IPS-NIHi7 (cell line): ENCODE measurements around the gene PEX14.

Experiments
- DNase-seq: peaks from one replicate; pipeline ENCODE4 v3.0.0; 2012; ENCODE audit warnings: mixed read lengths; ENCODE audit errors: extremely low spot score

PEX14 gene

DNA sequence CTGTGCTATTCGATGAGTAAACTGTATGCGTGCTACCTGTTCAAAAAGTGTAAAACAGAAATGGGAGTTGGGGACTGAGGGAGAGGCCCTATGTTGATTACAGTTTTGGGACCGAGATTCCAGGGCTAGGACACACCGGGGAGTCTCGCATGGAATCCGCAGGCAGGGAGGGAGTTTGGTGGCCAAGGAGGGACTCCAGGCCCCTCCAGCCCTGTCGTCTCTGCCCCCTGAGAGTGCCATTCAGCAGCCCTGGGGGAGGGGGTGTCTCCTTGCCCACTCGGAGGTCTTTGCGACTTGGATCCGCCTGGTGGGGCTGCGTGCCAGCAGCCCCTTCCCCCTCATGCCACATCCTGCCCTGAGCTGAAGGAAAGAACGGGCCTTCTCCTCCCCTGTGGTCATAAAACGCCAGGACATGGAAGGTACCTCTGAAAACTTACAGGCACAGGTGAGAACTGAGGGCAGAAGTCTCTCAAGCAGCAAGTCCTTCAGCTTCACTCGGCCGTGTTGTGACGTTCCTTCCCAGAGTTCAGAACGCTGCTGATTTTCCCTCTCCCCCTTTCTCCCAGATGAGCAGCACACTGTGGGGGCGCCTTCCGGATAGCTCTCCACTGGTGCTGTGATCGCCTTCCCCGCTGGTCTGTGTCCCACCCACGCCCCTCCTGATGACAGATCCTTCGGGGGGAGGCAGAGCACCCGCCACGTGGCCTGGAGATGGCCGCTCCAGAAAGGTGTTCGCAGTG is 141.4 kb downstream of the PEX14 start:
- no peak for DNase-seq

DNA sequence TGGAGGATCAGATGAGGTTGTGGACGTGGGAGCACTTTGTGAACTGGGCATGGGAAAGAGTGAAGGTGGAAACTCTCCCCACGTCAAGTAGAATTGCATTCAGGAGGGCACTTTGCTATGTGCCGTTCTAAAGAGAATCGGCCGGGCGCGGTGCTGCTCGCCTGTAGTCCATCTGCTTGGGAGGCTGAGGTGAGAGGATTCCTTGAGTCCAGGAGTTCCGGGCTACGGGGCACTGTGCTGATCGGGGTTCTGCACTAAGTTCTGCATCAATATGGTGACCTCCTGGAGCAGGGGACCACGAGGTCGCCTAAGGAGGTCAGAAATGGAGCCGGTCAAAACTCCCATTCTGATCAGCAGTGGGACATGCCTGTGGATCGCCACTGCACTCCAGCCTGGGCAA is 141.9 kb downstream of the PEX14 start:
- no peak for DNase-seq

DNA sequence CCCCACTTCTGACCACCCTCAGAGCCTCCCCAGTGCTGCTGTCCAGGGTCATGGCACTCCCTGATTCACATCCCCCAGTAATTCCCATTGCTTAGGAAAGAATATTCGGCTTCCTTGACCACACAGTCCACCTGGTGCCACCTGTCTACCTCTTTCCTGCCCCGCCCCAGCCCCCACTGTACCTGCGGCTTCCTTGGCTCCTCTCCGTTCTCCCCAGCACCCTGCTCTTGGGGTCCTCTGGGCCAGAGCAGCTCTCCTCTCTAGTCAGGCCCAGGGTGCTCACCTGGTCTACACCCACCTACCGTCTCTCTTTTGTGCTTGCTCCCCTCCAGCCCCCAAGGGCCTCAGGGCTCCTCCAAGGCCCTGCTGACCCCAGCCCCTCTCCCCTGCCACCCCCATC is 142.6 kb downstream of the PEX14 start:
- DNase-seq = no peak

DNA sequence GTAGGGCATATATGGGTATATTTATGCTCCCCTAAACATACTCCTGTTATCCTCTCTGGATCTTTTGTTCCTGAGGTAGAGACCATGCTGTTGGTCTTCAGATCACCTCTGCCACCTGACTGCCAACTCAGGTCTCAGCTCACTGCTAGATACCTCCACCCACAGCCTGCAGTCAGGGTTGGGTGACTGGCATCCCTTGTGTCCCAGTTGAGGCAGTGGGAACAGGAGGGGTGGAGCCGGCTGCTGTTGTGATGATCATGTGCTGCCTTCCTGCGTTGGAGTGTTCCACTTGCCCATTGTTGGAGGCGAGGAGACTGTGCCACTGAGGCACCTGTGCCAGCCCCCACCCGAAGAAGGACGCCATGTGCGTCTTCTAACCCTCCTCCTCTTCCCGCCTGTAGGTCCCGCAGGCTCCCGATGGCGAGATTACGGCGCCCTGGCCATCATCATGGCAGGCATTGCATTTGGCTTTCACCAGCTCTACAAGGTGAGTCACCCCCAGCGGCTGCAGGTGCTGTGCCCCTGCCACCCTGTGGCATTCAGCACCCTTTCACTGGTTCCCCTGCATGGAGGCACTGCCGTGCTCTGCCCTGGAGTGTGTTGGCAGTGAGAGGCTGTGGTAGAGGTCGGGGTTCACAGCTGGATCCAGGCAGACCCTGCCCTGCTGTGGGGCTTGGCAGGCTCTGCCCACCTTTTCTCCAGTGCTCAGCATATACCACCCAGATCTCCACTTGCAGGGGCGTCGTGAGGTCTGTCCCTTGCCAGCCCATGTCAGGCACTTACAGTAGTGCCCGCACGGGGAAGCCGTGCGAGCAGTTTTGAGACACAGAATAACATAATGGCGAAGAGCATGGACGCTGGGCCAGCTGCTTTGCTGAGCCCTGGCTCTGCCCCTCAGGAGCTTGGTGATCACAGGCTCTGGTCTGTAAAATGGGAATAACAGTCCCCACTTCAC is 143.5 kb downstream of the PEX14 start:
- DNase-seq = no peak

DNA sequence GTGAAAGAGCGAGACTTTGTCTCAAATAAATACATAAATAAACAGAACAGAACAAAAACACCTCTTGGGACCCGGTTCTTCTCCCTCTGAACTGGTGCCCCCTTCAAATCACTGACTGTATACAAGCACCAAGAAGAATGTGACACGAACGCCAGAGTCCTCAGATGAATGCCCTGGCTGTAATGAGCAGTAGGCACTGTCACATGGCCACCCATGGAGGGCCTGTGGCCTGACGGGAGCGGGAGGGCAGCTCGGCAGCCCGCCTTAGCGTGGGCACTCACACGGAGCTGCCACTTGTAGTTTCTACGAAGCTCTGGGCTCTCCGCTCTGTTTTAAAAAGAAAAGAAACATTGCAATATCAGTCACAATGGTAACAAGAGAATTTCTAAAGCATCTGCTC is 146.0 kb downstream of the PEX14 start:
- no peak for DNase-seq

DNA sequence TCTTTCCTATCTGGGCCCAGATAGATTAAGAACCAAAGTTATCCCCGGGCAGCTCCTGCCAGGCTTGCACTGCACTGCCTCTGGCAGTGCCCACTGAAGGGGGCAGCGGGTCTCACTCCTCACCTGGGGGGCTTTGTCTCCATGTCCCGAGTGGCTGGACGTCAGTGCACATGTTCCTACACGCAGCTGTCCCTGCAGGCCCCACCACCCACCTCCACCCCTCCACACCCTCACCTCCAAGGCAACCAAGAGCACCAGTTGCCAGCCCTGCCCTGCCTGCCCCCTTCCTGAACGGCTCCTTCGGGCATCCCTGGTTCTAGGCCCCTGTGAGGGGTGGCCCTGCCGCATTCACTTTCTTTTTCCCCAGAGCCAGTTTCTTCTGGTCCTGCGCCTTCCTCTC is 147.2 kb downstream of the PEX14 start:
- no peak for DNase-seq

DNA sequence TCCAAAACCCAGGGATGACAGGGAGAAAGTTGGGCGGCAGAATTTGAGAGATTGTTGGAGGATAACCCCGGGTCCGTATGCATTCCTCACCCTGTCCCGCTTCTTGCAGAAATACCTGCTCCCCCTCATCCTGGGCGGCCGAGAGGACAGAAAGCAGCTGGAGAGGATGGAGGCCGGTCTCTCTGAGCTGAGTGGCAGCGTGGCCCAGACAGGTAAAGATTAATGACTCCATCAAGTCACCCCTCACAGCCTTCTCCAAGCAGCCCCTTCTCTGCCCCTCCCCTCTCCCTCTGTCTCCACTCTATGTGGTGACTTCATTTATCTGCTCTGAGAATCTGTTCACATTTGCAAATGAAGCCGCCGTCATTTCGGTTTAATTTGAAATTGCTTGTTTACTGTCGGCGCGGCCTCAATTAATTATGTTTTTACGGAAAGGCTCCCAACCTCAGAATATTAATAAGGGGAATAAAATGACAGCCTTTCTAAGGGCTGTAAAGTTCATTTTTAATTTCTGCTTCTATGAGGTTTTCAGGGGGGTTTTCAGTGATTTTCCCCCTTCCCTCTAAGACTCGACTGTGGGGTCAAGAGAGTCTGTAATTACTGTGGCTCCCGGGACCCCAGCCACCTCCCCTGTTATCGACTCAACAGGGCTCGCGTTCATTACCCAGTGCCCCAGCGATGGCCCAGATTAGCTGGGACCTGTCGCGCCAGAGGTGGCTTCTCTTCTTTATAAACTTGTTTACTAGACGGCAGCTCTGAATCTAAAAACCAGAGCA is 148.3 kb downstream of the PEX14 start:
- DNase-seq = no peak

DNA sequence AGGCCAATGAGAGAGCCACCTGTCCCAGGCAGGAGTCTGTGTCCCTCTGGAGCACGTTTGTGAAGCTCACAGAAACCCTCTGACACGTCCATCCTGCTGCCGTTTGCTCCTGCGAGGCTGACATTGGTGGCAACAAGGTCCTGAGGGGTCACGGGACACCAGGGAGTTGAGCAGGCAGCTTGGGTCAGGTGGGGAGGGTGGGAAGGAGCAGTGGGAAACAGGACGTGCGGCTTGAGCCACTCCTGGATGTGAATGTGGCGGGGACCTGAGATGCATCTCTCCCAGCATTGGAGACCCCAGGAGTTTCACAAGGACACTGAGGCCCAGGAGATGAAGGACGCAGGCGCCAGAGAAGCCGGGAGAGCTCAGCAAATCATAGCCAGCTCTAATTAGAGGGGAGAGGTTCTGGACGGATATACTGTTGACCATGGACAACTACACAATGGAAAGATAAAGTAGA is 149.0 kb downstream of the PEX14 start:
- DNase-seq = no peak

DNA sequence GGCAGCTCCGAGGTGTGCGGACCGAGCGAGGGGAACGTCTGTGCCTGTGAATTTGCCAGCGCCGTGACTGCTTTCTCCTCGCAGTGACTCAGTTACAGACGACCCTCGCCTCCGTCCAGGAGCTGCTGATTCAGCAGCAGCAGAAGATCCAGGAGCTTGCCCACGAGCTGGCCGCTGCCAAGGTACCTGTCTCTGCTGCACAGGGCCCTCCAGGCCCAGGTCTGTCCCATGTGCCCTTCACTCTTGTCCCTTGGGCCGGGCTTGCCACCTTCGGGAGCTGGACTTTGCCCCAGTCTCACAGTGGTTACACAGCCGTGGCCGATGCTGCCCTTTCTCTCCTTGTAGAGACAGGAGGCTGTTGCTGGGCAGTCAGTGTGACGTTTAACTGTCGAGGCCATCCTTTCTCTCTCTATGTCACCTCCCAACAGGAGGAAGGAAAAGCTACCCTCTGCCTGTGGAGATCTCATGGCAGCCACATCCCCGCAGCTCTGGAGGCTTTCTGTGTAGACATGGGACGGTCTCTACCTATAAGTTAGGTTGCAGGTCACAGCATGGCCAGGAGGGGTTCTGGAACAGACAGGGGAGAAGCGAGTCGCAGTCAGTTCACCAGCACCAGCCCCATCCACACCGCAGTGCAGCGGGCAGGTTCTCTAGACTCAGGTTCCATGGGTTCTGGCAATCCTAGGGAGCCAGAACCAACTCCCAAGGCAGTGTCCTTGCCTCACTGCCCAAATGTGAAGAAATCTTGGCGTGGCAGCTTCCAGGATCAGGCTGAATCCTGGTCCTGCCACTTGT is 149.7 kb downstream of the PEX14 start:
- no peak for DNase-seq

DNA sequence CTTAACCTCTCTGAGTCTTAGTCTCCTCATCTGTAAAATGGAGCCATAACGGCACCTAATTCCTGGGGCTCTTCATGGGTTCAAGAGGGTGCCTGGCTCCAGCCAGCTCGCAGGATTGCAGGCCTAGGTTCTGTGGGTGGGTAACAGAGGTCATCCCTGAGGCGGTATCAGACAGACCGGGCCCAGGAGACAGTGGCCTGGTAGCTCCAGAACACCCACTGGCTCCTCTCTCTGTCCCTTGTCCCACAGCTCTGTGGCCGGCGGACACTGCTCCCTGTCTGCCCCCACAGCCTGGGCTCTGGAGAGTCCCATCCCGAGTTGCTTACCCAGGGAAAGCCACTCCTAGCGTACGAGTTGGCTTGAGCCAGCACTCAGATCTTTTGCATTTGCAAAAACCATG is 150.3 kb downstream of the PEX14 start:
- no peak for DNase-seq

DNA sequence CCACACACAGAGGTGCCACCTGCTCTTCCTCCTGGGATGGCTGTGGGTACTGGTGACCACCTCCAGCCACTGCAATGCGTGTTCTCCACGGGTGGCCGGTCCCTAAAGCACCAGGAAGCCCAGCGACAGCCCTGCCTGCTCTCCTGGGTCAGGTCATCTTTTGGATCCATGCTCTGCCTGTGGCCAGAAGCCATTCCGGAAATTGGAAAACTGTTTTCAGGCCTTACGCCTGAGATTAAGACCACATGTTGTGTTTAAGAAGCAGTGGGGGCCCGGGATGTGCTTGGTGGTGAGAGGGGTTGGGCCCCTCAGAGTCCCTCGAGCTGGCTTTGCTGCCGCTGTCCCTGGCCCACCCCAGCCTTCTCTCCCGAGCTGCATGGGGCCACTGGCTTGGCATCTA is 150.8 kb downstream of the PEX14 start:
- DNase-seq = no peak

DNA sequence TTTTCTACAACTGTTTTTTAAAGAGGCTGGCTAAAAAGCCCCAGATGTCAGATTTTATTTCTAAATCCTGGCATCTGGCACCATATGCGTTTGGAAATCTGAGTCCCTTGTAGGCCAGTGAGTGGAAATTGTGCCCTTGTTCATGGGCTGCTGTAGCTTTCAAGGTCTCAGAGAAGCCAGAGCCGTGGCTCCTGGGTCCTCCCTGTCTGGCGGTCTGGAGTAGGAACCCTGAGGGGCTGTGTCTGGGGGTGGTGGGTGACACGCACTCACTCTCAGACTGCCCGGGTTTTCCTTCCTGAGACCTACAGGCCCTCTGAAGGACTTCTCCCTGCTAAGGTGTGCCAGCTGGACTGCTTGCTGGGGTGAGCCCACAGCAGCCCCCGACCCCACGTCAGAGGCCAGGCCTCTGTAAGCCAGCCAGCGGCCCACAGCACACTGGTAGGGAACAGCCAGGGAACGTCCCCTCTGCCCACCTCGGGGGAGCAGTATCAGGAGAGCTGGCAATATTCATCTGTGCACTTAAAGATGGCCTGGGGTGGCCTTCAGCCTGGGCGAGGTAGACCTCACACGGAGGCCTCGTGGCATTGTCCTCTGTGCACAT is 151.5 kb downstream of the PEX14 start:
- DNase-seq = no peak

DNA sequence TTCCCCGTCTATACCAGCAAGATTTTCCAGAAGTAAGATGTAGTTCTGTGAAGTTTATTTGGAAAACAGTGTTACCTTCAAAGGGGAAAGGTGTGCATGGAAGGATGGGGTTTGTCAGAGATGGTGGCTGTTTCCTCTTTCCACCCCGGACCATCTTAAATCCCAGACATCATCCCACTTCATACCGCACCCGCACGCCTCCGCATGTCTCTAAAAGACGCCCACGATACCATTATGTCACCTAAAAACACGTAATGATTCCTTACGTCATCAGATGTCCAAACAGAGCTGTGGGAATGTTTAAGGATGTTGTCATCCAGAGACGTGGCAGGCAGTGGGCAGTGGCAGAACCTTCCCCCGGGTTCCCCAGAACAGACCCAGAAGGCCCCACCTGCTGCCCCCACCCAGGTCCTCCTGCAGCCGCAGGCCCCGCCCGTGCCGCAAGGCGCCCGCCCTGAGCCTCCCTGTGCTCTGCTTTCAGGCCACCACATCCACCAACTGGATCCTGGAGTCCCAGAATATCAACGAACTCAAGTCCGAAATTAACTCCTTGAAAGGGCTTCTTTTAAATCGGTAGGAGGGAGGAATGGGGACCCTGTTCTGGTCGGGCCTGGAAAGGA is 152.2 kb downstream of the PEX14 start:
- DNase-seq = no peak

DNA sequence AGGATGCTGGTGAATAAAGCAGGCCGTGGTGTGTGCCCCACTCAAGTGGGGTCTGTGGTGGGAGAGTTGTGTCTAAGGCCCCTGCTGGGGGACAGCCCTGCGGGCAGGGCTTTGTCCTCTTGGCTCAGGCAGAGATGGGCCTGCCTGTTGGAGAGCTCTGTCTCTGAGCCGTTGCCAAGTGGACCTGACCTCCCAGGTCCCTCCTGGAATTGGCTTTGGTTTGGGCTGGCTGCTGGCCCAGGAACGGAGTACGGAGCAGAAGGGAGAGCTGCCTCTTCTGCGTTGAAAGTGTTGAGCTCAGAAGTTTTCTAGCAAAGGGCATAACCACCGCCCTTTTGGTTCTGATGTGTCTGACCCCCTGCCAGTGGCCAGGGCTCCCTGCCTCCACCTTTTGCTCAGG is 153.9 kb downstream of the PEX14 start:
- no peak for DNase-seq

DNA sequence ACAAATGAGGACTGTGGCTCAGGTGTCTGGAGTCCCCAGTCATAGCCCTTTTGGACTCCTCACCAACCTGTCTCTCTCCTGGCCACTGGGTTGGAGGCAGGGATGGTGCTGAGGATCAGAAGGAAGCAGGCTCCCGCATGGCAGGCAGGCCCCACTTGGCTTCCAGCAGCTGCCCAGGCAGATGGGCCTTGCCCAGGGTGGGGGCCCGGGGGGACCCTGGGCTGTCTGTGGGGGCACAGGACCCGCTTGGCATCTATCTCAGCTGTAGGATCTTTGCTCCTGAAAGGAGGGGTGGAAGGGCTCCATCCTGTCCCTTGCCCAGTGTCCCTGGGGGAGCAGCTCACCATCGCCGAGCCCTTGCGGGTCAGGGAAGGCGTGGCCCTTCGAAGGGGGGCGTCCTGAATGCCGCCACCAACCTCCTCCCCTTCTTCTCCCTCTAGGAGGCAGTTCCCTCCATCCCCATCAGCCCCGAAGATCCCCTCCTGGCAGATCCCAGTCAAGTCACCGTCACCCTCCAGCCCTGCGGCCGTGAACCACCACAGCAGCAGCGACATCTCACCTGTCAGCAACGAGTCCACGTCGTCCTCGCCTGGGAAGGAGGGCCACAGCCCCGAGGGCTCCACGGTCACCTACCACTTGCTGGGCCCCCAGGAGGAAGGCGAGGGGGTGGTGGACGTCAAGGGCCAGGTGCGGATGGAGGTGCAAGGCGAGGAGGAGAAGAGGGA is 154.5 kb downstream of the PEX14 start:
- no peak for DNase-seq

DNA sequence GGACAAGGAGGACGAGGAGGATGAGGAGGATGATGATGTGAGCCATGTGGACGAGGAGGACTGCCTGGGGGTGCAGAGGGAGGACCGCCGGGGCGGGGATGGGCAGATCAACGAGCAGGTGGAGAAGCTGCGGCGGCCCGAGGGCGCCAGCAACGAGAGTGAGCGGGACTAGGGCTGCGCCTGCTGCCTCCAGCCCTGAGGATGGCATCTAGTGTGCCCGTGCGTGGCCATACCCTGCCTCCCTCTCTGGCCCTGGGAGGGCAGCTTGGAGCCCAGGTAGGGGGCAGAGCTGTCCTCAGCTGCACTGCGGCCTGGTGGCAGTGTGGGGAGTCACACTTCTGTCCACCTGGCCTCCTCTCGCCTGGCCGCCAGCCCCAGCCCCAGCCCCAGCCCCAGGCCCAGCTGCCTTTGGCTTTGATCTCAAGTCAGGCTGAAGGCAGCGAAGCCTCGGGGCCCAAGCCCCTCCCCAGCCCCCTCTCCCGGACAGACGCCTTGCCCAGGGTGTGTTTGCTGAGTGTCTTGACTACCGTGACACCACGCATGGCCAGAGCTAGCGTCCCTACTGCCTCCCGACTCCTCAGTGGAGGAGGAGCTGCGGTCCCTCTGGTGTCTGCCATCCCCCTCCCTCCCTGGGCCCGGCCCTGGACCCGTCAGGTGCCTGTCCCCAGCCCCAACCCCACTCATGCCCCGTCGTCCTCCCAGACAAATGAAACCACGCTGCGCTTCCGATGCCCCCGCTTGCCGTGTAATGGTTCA is 155.2 kb downstream of the PEX14 start:
- no peak for DNase-seq

DNA sequence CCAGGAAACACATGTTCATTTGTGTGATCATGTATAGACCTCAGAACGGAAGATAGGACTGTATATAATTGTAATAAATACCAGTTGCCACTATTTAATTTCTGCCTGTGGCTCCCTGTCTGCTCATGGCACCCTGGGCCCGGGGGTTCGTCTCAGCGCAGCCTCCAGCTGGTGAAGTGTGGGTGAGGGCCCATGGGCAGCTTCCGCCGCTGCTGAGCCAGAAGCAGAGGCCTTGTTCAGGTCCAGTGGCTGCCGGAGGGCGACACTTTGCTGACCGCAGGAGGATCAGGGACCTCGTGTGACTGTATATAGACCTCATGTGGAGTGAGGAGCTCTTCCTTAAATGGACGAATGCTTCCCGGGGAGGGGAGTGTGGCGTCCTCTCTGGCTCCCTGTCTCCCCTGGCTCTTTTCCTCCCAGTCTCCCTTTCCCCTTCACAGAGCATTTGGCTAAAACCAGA is 155.9 kb downstream of the PEX14 start:
- no peak for DNase-seq

DNA sequence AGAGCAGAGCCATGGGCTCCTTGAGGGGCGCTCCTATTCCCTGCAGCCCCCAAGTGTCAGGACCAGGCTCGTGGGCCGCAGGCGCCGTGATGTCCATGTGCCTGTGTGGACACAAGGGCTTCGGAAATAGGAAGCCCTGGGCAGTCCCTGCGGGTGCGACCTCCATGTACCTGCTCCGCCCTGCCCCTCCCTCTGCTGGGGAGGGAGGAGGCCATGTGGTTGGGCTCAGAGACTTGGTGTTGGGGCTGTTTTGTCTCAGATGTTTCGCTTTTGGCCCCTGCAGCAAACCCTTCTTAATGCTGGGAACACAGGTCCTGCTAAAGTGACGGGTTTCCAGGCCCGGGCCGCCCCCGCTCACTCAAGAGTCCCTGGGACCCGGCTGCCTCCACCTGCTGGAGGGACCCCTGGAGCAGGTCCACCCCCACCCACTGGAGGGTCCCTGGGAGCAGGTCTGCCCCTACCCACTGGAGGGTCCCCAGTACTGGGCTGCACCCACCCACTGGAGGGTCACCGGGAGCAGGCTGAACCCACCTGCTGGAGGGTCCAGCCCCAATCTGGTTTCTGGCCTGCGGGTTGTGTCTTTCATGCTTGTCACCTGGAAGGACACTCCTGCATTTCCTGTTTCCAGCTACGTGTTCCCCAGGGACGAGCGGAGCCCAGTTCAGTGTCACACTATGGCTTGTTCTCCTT is 156.5 kb downstream of the PEX14 start:
- DNase-seq = no peak
